Hematopoietic multipotent progenitor cell treated with erythropoietin and hydrocortisone succinate and interleukin-3 and kit ligand, for 4 days (in vitro differentiated cells): ENCODE data around the gene ADAMTSL5.
"Not testable (repeated sequence)": the region's sequence is repeated elsewhere in the genome, so short reads cannot be mapped to it uniquely, and the experiment has no call there.

ENCODE experiments used
- DNase-seq: peaks from one replicate; pipeline ENCODE4 v3.0.0-alpha.2; 2015

The ADAMTSL5 gene

GRCh38 chr19:1529430-1529816 lies 16.6 kb upstream of the ADAMTSL5 start:
- no peak for DNase-seq

- no peak for DNase-seq
Measured at GRCh38 chr19:1528596-1529429, 16.0 kb upstream of the ADAMTSL5 start.

- DNase-seq: no peak
Measured at GRCh38 chr19:1527650-1528309, 15.0 kb upstream of the ADAMTSL5 start.

- DNase-seq: no peak
Measured at GRCh38 chr19:1526979-1527649, 14.3 kb upstream of the ADAMTSL5 start.

GRCh38 chr19:1526066-1526778 lies 13.4 kb upstream of the ADAMTSL5 start:
- DNase-seq: no peak

- no peak for DNase-seq
Measured at GRCh38 chr19:1525343-1525742, 12.5 kb upstream of the ADAMTSL5 start.

- DNase-seq: no peak
Measured at GRCh38 chr19:1524972-1525325, 12.1 kb upstream of the ADAMTSL5 start.

- DNase-seq: no peak
Measured at GRCh38 chr19:1524287-1524971, 11.6 kb upstream of the ADAMTSL5 start.

GRCh38 chr19:1523412-1524286 lies 10.8 kb upstream of the ADAMTSL5 start, which contains the start of gene PLK5:
Gene PLK5, plus strand, starts transcription at chr19:1524077. Its CDS starts 2,920 bp downstream, at chr19:1526997.
- DNase-seq: no peak

- DNase-seq: no peak
Measured at GRCh38 chr19:1522838-1523237, 10.0 kb upstream of the ADAMTSL5 start.

- no peak for DNase-seq
Measured at GRCh38 chr19:1522061-1522460, 9.2 kb upstream of the ADAMTSL5 start.

GRCh38 chr19:1521636-1522035 lies 8.8 kb upstream of the ADAMTSL5 start:
- DNase-seq: no peak

GRCh38 chr19:1520203-1520780 lies 7.5 kb upstream of the ADAMTSL5 start:
- no peak for DNase-seq

GRCh38 chr19:1519802-1520201 lies 7.0 kb upstream of the ADAMTSL5 start:
- not testable (repeated sequence) for DNase-seq

GRCh38 chr19:1518471-1518870 lies 5.7 kb upstream of the ADAMTSL5 start:
- DNase-seq: no peak

GRCh38 chr19:1516395-1516753 lies 3.6 kb upstream of the ADAMTSL5 start:
- DNase-seq: no peak

GRCh38 chr19:1514986-1515721 lies 2.3 kb upstream of the ADAMTSL5 start:
- DNase-seq: no peak

GRCh38 chr19:1514295-1514661 lies 1.5 kb upstream of the ADAMTSL5 start:
- no peak for DNase-seq

- peak; percentile 82 for DNase-seq
Measured at GRCh38 chr19:1513499-1514294, 878 bp upstream of the ADAMTSL5 start.
